ENCODE data around the gene MYO3B. TPM values are rescaled to one million over a fixed set of nuclear protein-coding genes. Genes with fewer than 3 reads are reported as not detected.

MYO3B gene
- total RNA-seq, 1 experiment from 2014 or later, result 0.09 TPM

GRCh38 chr2:170148161-170148560 is 29.8 kb upstream of the MYO3B start:
- ChIA-PET CTCF (no interaction called here), POLR2A (no interaction called here)
- no TSS peak for BruUV-seq (replicated peaks)

GRCh38 chr2:170152421-170152820 is 25.5 kb upstream of the MYO3B start:
- H3K27me3 ChIP-seq (replicated peaks; ENCODE audit: control insufficient read depth, insufficient read depth, low read length), result no peaks in the 10 kb centered on the region
- DNase-seq, result no peak
- Mint-ChIP-seq H3K27me3 (ENCODE audit: insufficient read depth, unreplicated experiment) (no peaks in the 10 kb centered on the region), H3K4me3 (ENCODE audit: unreplicated experiment) (no peak overlapping the region), H3K4me1 (ENCODE audit: low read depth, unreplicated experiment) (peaks cover 14% of the 10 kb centered on the region), H3K36me3 (ENCODE audit: insufficient read depth, unreplicated experiment) (no peaks in the 10 kb centered on the region), H3K9me3 (ENCODE audit: unreplicated experiment) (no peaks in the 10 kb centered on the region), H3K27ac (ENCODE audit: unreplicated experiment) (no peak overlapping the region)
- no peak for TF ChIP-seq CTCF (IDR thresholded peaks at IDR 0.05; ENCODE audit: insufficient read depth in 1 of 2, low read depth in 1 of 2, low read length in 1 of 2, severe bottlenecking in 1 of 2, unreplicated experiment in 1 of 2)
- intact Hi-C loops (cut with micrococcal nuclease; ENCODE audit: unreplicated experiment), result no loop called here
- no peak overlapping the region for H3K4me3 ChIP-seq (ENCODE audit: low read depth, low read length)
- POLR2A ChIA-PET, result no interaction called here
- H3K36me3 ChIP-seq (ENCODE audit: control insufficient read depth, insufficient read depth, low read length), result no peaks in the 10 kb centered on the region
- peaks cover 3% of the 10 kb centered on the region; the same call in 1 of the 2 replicates for H3K9me3 ChIP-seq
- CTCF ChIA-PET, result no interaction called here
- no TSS peak for BruUV-seq (replicated peaks)
- H3K4me1 ChIP-seq, result peaks cover 17% of the 10 kb centered on the region; the same call in 1 of the 2 replicates

More at GRCh38 chr2:170148161-170148560, 29.8 kb upstream of the MYO3B start:
- Mint-ChIP-seq H3K4me1 (ENCODE audit: low read depth, unreplicated experiment) (peaks cover 2% of the 10 kb centered on the region), H3K27ac (ENCODE audit: unreplicated experiment) (no peak overlapping the region), H3K4me3 (ENCODE audit: unreplicated experiment) (no peak overlapping the region), H3K9me3 (ENCODE audit: unreplicated experiment) (no peaks in the 10 kb centered on the region), H3K27me3 (ENCODE audit: insufficient read depth, unreplicated experiment) (no peaks in the 10 kb centered on the region), H3K36me3 (ENCODE audit: insufficient read depth, unreplicated experiment) (no peaks in the 10 kb centered on the region)
- no peak for TF ChIP-seq CTCF (IDR thresholded peaks at IDR 0.05; ENCODE audit: insufficient read depth in 1 of 2, low read depth in 1 of 2, low read length in 1 of 2, severe bottlenecking in 1 of 2, unreplicated experiment in 1 of 2)
- Histone ChIP-seq H3K27me3 (replicated peaks; ENCODE audit: control insufficient read depth, insufficient read depth, low read length) (no peaks in the 10 kb centered on the region), H3K4me1 (peaks cover 3% of the 10 kb centered on the region), H3K36me3 (ENCODE audit: control insufficient read depth, insufficient read depth, low read length) (no peaks in the 10 kb centered on the region), H3K9me3 (peaks cover 3% of the 10 kb centered on the region; the same call in 1 of the 2 replicates), H3K4me3 (ENCODE audit: low read depth, low read length) (no peak overlapping the region)
- intact Hi-C loops (cut with micrococcal nuclease; ENCODE audit: unreplicated experiment), result no loop called here
- no peak for DNase-seq

- intact Hi-C loops (cut with micrococcal nuclease; ENCODE audit: unreplicated experiment), result no loop called here
- BruUV-seq (replicated peaks), result no TSS peak
- Histone ChIP-seq H3K4me1 (peaks cover 17% of the 10 kb centered on the region; the same call in 1 of the 2 replicates), H3K36me3 (ENCODE audit: control insufficient read depth, insufficient read depth, low read length) (no peaks in the 10 kb centered on the region), H3K27me3 (replicated peaks; ENCODE audit: control insufficient read depth, insufficient read depth, low read length) (no peaks in the 10 kb centered on the region), H3K9me3 (no peaks in the 10 kb centered on the region; the same call in 1 of the 2 replicates), H3K4me3 (ENCODE audit: low read depth, low read length) (no peak overlapping the region)
- peaks cover 14% of the 10 kb centered on the region for H3K4me1 Mint-ChIP-seq (ENCODE audit: low read depth, unreplicated experiment)
- peak overlapping the region; percentile 31 for H3K4me3 Mint-ChIP-seq (ENCODE audit: unreplicated experiment)
- no peak for DNase-seq
- CTCF ChIA-PET, result interaction anchor here (0.6 to 0.7 kb wide), 2 partner anchors 794 to 1136 kb away, joined by 3 read pairs; no protein-coding TSS in a partner anchor
- H3K27me3 Mint-ChIP-seq (ENCODE audit: insufficient read depth, unreplicated experiment), result no peaks in the 10 kb centered on the region
- H3K27ac Mint-ChIP-seq (ENCODE audit: unreplicated experiment), result no peak overlapping the region
- no peaks in the 10 kb centered on the region for H3K9me3 Mint-ChIP-seq (ENCODE audit: unreplicated experiment)
- POLR2A ChIA-PET, result interaction anchor here (0.7 kb wide), 1 partner anchor 18 kb away, joined by 4 read pairs; no protein-coding TSS in a partner anchor
- TF ChIP-seq CTCF (IDR thresholded peaks at IDR 0.05; ENCODE audit: insufficient read depth in 1 of 2, low read depth in 1 of 2, low read length in 1 of 2, severe bottlenecking in 1 of 2, unreplicated experiment in 1 of 2), result no peak
- no peaks in the 10 kb centered on the region for H3K36me3 Mint-ChIP-seq (ENCODE audit: insufficient read depth, unreplicated experiment)
These were observed 22.8 kb upstream of the MYO3B start for GRCh38 chr2:170155022-170155722.

All from Caco-2 (cell line).